SK-N-SH treated with all-trans-retinoic acid at 6 μM for 48 hours (cell line): ENCODE data around the gene TBC1D22B.

Experiments used
- ATAC-seq: fragments of 200-7000 bp; cut with Tn5 transposase; 3 replicates; pipeline ENCODE4 v1.9.1; 2020; ENCODE audit warnings: mild to moderate bottlenecking, moderate library complexity
- ARNTL ChIP-seq: fragments of 450-650 bp; formaldehyde crosslinking; IDR thresholded peaks from 2 replicates; pipeline ENCODE4 v1.5.0; 2020; ENCODE audit warnings: low read depth, mild to moderate bottlenecking, moderate library complexity, borderline replicate concordance
- BACH2 ChIP-seq: fragments of 250-450 bp; sonication (Bioruptor Pico); IDR thresholded peaks from 2 replicates; pipeline ENCODE4 v1.9.0; 2021; ENCODE audit warnings: mild to moderate bottlenecking, borderline replicate concordance
- CSDC2 ChIP-seq: fragments of 250-450 bp; sonication (Bioruptor Pico); IDR thresholded peaks from 2 replicates; pipeline ENCODE4 v1.5.0; 2020; ENCODE audit warnings: mild to moderate bottlenecking, moderate library complexity
- CSRNP3 ChIP-seq: fragments of 250-450 bp; sonication (Bioruptor Pico); IDR thresholded peaks from 2 replicates; pipeline ENCODE4 v1.5.1; 2021; ENCODE audit warnings: mild to moderate bottlenecking, moderate library complexity
- ESRRG ChIP-seq: fragments of 250-450 bp; sonication (Bioruptor Pico); IDR thresholded peaks from 2 replicates; pipeline ENCODE4 v1.6.1; 2021; ENCODE audit warnings: mild to moderate bottlenecking
- GLIS3 ChIP-seq: fragments of 250-450 bp; sonication (Bioruptor Pico); IDR thresholded peaks from 2 replicates; pipeline ENCODE4 v1.5.0; 2020; ENCODE audit warnings: mild to moderate bottlenecking, moderate library complexity
- ISL1 ChIP-seq: fragments of 250-450 bp; sonication (Bioruptor Pico); IDR thresholded peaks from 2 replicates; pipeline ENCODE4 v2.1.2; 2022; ENCODE audit warnings: mild to moderate bottlenecking, moderate library complexity
- OSR1 ChIP-seq: fragments of 250-450 bp; sonication (Bioruptor Pico); IDR thresholded peaks from 2 replicates; pipeline ENCODE4 v1.8.0; 2022; ENCODE audit warnings: moderate library complexity, mild to moderate bottlenecking, inconsistent platforms
- PATZ1 ChIP-seq: fragments of 250-450 bp; sonication (Bioruptor Pico); IDR thresholded peaks from 2 replicates; pipeline ENCODE4 v1.8.0; 2020; ENCODE audit warnings: mild to moderate bottlenecking, moderate library complexity, borderline replicate concordance
- POU6F1 ChIP-seq: fragments of 250-450 bp; sonication (Bioruptor Pico); IDR thresholded peaks from 2 replicates; pipeline ENCODE4 v1.8.0; 2021; ENCODE audit warnings: low read depth, mild to moderate bottlenecking, moderate library complexity, borderline replicate concordance
- RARB ChIP-seq: fragments of 250-450 bp; sonication (Bioruptor Pico); IDR thresholded peaks from 2 replicates; pipeline ENCODE4 v1.8.0; 2021; ENCODE audit warnings: mild to moderate bottlenecking, moderate library complexity
- SNAI2 ChIP-seq: fragments of 250-450 bp; sonication (Bioruptor Pico); IDR thresholded peaks from 2 replicates; pipeline ENCODE4 v1.5.0; 2020; ENCODE audit warnings: mild to moderate bottlenecking, moderate library complexity
- TOX ChIP-seq: fragments of 250-450 bp; sonication (Bioruptor Pico); IDR thresholded peaks from 2 replicates; pipeline ENCODE4 v1.8.0; 2021; ENCODE audit warnings: mild to moderate bottlenecking, moderate library complexity, borderline replicate concordance
- ZC3H10 ChIP-seq: fragments of 250-450 bp; sonication (Bioruptor Pico); IDR thresholded peaks from 2 replicates; pipeline ENCODE4 v1.5.1; 2021; ENCODE audit warnings: mild to moderate bottlenecking, moderate library complexity
- ZFP3 ChIP-seq: fragments of 250-450 bp; sonication (Bioruptor Pico); IDR thresholded peaks from 2 replicates; pipeline ENCODE4 v1.5.0; 2020; ENCODE audit warnings: mild to moderate bottlenecking, moderate library complexity
- ZFP30 ChIP-seq: fragments of 450-650 bp; formaldehyde crosslinking; IDR thresholded peaks from 2 replicates; pipeline ENCODE4 v1.5.0; 2022; ENCODE audit warnings: mild to moderate bottlenecking, moderate library complexity
- ZNF565 ChIP-seq: fragments of 450-650 bp; formaldehyde crosslinking; conservative IDR thresholded peaks from 2 replicates; pipeline ENCODE4 v1.5.0; 2020; ENCODE audit warnings: low read depth, mild to moderate bottlenecking, moderate library complexity
- ZNF70 ChIP-seq: fragments of 450-650 bp; formaldehyde crosslinking; IDR thresholded peaks from 2 replicates; pipeline ENCODE4 v1.5.0; 2020; ENCODE audit warnings: mild to moderate bottlenecking, moderate library complexity
- TF ChIP-seq, protein P1 (sequence below): fragments of 250-450 bp; sonication (Bioruptor Pico); IDR thresholded peaks from 2 replicates; pipeline ENCODE4 v1.5.1; 2020; ENCODE audit warnings: low read depth, mild to moderate bottlenecking, moderate library complexity
- TF ChIP-seq, protein P2 (sequence below): fragments of 250-450 bp; sonication (Bioruptor Pico); IDR thresholded peaks from 2 replicates; pipeline ENCODE4 v1.5.0; 2020; ENCODE audit warnings: mild to moderate bottlenecking, moderate library complexity

Gene TBC1D22B

GRCh38 chr6:37241131-37241530, 16.4 kb upstream of the TBC1D22B start:
- TF ChIP-seq POU6F1 (CRISPR knock-in tag) (no peak), ZFP30 (no peak), SNAI2 (CRISPR knock-in tag) (no peak), ZNF70 (CRISPR knock-in tag) (no peak), CSRNP3 (no peak), GLIS3 (CRISPR knock-in tag) (no peak), CSDC2 (CRISPR knock-in tag) (no peak), OSR1 (no peak), ESRRG (no peak), ARNTL (CRISPR knock-in tag) (no peak), BACH2 (CRISPR knock-in tag) (no peak)
- no peak for ATAC-seq

DNA sequence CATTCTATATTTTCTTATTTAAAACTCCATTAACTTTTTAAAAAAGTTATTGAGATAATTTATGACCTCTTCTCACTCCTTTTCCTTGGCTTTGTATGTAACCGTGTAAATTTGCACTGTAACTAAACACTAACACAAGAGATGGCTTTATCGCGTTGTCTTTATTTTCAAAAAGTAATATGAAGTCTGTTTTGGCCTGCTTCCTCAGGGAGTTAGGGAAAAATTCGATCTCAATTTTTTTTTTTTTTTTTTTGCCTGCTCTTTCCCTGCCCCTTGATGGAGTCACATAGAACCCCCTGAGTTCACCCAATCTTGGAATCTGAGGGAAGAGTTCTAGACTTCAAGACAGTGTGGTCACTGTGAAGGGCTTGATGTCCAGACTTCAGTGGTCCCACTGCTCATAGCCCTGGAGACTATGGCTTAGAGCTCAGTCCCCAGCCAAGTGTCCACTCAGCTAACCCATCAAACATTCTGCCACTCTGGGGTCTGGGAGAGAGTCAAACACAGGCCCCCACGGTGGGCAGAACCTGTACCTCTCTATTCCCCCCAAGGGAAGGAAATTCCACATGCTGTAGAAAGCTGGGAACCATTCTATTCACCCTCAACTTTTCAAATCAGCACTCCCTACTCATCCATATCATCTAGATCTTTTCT, 15.7 kb upstream of the TBC1D22B start:
- peak; percentile 1; the same call in 1 of the 3 replicates for ATAC-seq
- TF ChIP-seq ZC3H10 (no peak), RARB (CRISPR knock-in tag) (no peak), BACH2 (CRISPR knock-in tag) (no peak), ISL1 (CRISPR knock-in tag) (no peak), TOX (CRISPR knock-in tag) (no peak), ARNTL (CRISPR knock-in tag) (no peak), ZNF565 (CRISPR knock-in tag) (no peak), SNAI2 (CRISPR knock-in tag) (no peak), OSR1 (no peak)
- TF ChIP-seq, protein P1, sequence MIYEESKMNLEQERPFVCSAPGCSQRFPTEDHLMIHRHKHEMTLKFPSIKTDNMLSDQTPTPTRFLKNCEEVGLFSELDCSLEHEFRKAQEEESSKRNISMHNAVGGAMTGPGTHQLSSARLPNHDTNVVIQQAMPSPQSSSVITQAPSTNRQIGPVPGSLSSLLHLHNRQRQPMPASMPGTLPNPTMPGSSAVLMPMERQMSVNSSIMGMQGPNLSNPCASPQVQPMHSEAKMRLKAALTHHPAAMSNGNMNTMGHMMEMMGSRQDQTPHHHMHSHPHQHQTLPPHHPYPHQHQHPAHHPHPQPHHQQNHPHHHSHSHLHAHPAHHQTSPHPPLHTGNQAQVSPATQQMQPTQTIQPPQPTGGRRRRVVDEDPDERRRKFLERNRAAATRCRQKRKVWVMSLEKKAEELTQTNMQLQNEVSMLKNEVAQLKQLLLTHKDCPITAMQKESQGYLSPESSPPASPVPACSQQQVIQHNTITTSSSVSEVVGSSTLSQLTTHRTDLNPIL, result no peak
- TF ChIP-seq, protein P2, sequence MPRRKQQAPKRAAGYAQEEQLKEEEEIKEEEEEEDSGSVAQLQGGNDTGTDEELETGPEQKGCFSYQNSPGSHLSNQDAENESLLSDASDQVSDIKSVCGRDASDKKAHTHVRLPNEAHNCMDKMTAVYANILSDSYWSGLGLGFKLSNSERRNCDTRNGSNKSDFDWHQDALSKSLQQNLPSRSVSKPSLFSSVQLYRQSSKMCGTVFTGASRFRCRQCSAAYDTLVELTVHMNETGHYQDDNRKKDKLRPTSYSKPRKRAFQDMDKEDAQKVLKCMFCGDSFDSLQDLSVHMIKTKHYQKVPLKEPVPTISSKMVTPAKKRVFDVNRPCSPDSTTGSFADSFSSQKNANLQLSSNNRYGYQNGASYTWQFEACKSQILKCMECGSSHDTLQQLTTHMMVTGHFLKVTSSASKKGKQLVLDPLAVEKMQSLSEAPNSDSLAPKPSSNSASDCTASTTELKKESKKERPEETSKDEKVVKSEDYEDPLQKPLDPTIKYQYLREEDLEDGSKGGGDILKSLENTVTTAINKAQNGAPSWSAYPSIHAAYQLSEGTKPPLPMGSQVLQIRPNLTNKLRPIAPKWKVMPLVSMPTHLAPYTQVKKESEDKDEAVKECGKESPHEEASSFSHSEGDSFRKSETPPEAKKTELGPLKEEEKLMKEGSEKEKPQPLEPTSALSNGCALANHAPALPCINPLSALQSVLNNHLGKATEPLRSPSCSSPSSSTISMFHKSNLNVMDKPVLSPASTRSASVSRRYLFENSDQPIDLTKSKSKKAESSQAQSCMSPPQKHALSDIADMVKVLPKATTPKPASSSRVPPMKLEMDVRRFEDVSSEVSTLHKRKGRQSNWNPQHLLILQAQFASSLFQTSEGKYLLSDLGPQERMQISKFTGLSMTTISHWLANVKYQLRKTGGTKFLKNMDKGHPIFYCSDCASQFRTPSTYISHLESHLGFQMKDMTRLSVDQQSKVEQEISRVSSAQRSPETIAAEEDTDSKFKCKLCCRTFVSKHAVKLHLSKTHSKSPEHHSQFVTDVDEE (CRISPR knock-in tag), result no peak

- TF ChIP-seq PATZ1 (CRISPR knock-in tag), result 0 out of 2 replicates have a peak, but pooled peaks have one; percentile 21
- TF ChIP-seq POU6F1 (CRISPR knock-in tag), result 0 out of 2 replicates have a peak, but pooled peaks have one; percentile 30
- no peak for TF ChIP-seq ZFP3 (CRISPR knock-in tag)
- TF ChIP-seq OSR1, result 0 out of 2 replicates have a peak, but pooled peaks have one; percentile 13
- TF ChIP-seq ISL1 (CRISPR knock-in tag), result peak; percentile 57
- peak; percentile 80 for ATAC-seq
Measured at GRCh38 chr6:37242429-37243052, 15.0 kb upstream of the TBC1D22B start.
